Activated CD4-positive, CD25-positive, alpha-beta regulatory T cell treated with anti-CD3 and anti-CD28 coated beads, Interleukin-2, amount 50 U/mL, for 16 hours (primary cell): ENCODE results near the gene ADARB2.

Experiments used
- DNase-seq: peaks from one replicate; pipeline ENCODE4 v3.0.0-alpha.2; 2020; ENCODE audit warnings: low read depth, low spot score

ADARB2 gene

DNA sequence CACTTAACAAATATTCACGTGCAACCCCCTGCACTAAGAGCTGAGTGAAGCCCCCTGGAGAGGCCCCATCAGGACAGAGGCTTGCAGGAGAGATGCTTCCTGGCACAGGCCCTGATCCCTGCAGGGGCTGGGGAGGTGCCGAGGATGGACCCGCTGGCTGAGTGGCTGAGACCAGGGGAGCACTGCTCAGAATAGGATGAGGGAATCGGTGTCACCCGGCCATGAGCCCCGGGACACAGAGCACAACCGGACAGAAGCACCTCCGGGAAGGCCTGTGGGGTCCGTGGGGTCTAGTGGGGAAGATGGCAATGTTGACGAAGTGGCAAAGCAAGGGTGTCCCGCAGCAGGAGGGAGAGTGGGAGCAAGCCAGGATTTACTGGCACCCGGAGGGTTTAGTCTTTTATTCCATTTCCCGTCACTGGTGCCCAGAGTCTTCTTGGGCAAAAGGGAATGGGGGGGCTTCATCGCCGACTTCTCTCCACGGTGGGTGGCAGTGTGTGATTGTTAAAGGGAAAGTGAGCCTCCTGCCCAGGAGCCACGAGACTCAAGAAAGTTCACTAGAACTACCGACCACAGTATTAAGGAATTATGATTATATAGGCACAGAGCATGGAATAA is 140.7 kb downstream of the ADARB2 start:
- no peak for DNase-seq

DNA sequence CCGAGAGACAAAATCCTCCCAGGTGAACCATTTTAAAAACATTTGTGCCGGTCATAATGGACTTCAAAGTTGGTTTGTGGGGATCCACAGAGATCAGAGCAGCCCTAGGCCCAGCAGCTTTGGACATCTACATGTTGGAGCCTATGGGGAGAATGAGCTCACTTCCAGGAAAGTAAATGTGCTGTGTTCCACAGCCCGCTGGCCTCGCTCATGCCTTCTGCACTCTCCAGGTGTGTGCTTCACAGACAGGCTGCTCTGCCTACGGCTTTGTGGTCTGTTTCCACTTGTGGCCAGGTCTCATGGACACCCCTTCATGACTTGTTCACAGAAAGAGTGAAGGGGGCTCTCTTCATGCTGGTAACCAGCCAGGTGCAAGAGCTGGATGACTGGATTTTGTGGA is 141.6 kb downstream of the ADARB2 start:
- no peak for DNase-seq

GRCh38 chr10:1595242-1595600 is 142.1 kb downstream of the ADARB2 start:
- DNase-seq: no peak

GRCh38 chr10:1594372-1595241 is 142.7 kb downstream of the ADARB2 start:
- DNase-seq: no peak

DNA sequence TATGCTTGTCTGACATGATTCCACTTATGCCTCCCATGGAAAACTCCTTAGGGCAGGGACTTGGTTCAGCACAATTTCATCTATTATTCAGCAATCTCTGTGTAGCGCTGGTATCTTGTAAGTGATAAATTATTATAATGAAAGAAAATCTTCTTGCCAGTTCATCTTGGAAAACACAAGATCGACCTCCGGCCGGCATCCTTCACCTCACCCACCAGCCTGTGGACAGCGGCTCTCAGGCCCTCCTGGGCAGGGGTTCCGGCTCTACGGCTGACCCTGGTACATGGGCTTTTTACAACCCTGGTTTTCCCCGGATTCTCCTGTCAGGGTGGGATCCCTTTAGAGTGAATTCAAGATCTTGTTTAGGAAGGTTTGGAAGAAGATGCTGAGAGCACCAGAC is 145.6 kb downstream of the ADARB2 start:
- no peak for DNase-seq

DNA sequence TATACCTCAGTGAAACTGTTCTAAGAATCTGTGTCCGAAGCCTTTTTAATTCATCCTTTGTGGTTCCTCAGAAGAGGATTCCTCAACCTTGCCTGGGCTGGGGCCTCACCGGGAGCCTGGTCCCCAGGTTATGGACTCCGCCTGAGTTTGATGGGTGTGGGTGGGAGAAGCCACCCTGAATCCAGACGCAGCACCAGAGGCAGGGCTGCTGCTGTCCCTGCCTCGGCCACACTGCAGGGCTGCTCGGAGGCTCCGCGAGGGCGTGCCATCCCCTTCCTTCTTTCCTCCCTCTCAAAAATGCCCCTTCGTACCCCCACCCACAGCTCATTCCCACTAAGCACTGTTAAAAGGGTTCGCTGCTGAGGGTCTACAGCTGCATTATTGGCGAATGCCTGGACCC is 146.3 kb downstream of the ADARB2 start:
- DNase-seq: no peak

GRCh38 chr10:1589257-1589656 is 148.1 kb downstream of the ADARB2 start:
- no peak for DNase-seq

- DNase-seq: no peak
These were observed 154.6 kb downstream of the ADARB2 start for GRCh38 chr10:1582739-1583138.

DNA sequence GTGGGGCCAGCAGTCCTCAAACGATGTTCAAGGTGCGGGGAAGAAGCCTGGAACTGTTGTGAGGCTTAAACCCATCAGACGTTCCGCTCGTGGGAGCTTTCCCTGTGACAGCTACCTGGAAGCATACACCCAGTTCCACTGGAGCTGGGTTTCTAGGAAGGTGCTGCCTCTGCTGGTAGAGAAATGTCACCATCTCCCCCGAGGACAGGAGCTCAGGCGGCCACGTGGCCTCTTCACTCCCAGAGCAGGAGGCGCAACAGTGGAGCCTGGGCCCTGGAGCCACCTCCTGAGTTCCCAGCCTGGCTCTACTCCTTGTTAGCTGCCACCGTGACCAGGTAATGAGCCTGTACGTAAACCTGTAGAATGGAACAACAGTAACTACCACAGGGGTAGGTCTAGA is 156.1 kb downstream of the ADARB2 start:
- no peak for DNase-seq

DNA sequence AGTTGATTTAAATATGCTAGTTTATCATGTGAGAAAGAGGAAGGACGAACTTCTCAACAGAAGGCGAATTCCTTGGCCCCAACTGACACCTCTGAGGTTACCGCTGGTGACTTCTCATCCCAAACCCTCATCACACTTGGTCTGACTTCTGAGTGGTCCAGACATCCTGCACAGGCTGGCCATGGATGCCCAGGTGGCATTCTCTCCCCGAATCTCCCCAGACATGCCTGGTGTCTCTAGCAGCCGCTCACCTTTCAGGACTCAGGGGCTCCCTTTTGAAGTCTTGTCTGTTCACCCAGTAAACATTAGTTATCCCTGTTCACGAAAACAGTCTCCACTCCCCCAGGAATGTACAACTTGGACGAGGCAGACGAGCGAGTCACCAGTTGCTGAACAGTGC is 157.7 kb downstream of the ADARB2 start:
- DNase-seq: no peak

DNA sequence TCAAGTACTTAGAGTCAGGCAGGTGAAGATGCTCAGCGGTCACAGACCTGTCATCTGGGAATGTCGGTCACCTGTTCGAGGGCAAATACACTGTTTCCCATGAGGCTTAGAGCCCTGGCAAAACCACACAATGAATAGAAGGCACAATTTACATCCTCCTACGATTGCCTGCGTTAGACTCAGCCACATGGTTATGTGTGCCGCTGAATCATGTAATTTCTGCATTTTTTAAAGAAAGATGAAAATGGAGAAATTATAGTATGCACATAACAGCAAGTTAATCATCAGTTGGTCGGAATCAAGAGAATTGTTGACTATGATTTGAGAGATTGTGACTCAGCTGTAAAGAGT is 158.2 kb downstream of the ADARB2 start:
- DNase-seq: no peak

DNA sequence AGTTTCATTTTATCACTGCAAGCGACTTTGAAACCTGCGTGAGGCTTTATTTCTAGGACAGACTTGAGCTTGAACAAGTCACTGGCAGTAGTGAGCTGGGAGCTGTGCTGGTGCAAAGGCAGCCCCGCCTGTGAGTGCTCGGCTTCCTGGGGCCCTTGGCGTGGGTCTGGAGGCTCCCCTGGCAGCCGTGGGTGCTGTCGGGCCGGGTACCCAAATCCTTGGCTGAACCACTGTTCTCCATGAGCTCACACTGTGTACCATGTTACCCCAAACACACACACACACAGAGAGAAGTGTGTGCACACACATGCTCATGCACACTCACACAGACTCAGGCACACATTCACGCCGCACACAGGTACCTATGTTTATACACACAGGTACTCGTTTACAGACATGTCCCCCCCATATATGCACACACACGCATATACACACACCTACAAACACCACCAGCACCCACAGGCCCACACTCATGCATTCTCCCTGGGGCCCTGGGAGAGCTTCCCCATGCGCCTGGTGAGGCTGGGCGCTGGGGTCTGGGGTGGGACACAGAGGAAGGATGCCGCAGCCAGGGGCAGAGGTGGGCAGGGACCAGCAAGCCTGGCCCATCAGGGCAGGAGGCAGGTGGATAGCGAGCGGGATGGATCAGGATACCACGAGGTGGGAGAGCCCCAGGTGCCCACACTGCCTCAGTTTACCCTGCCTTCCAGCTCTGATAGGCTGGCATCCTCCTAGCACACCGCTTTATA is 158.8 kb downstream of the ADARB2 start:
- DNase-seq: no peak

GRCh38 chr10:1577945-1578344 is 159.4 kb downstream of the ADARB2 start:
- no peak for DNase-seq

- DNase-seq: no peak
These were observed 160.0 kb downstream of the ADARB2 start for GRCh38 chr10:1577373-1577770.

DNA sequence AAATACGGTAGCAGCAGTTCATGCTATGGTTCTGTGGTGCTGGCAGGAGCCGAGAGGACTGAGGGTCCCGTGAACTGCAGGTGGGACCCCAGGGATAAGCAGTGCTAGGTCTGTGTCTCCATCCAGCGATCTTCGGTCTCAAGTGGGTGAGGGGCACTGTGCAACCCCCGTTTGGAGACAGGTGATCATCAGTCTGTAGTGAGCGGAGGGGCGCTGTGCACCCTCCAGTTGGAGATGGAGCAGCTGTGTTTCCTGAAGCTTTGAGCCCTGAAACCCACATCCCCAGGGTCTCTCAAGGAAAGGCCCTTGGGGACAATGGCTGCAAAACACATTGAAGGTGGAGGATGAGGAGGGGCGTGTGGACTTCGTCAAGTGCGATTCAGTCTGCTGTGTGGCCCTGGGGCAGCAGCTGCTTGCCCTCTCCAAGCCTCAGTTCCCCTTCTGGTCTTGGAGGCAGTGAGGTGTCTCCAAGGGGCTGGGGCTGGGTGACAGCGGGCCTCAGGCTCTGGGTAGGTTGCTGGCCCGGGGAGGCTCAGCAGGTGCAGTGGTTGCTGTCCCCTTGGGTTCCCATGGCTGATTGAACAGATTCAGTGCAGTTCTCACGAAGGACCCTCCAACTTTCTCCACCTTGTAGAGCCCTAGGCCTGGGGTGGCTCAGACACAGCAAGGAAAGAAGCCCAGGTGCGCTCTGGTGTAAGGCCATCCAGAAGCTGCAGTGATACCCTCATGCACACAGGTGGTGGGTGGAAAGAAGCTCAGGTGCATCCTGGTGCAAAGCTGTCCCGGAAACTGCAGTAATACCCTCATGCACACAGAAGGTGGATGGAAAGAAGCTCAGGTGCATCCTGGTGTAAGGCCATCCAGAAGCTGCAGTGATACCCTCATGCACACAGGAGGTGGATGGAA is 160.6 kb downstream of the ADARB2 start:
- no peak for DNase-seq

- DNase-seq: no peak
These were observed 161.7 kb downstream of the ADARB2 start for GRCh38 chr10:1575481-1576244.

GRCh38 chr10:1574719-1575118 is 162.6 kb downstream of the ADARB2 start:
- DNase-seq: no peak

DNA sequence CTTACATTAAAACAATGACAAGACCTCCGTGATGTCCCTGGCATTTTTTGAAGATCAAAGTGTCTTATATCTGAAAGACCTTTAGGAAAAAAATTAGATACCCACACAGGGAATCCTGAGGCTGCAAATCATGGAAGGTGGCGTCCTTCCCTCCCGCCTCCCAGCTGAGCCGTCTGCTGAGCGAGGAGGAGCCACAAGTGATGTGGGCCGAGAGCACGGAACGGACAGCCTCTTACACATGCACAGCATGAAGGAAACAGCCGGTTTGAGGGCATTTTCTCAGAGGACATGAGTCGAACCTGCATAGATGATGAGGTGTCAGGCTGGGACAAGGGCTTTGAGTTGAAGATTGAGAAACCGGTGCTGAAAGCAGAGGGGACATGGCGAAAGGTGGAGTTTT is 163.3 kb downstream of the ADARB2 start:
- DNase-seq: no peak

DNA sequence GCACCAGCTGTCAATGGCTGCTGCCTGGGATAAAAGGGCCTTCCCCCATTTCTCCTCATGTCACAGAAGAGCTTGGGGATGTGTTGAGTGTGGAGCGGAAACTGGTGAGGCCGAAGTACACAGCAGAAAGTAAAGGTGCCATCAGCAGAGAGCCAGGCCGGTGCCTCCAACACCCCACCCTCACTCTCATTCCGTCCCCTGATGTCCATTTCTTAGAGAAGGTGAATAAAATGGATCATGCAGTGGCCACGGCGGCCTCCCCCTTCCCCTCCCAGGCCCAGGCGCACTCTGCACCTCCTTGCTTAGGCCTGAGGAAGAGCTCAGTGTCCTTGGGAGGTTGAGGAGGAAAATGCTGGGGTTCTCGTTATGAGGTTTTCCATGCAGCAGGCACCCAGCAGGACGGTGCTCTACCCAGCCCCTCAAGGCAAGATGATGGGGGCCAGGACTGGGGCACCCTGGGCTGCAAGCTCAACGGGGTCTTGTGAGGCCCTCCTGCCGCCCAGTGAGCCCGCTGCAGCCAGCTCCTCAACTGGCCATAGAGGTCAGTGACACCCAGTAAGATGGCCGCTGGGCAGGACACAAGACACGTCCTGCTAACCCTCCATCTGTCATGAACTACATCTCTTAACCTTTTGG is 163.9 kb downstream of the ADARB2 start:
- DNase-seq: no peak

DNA sequence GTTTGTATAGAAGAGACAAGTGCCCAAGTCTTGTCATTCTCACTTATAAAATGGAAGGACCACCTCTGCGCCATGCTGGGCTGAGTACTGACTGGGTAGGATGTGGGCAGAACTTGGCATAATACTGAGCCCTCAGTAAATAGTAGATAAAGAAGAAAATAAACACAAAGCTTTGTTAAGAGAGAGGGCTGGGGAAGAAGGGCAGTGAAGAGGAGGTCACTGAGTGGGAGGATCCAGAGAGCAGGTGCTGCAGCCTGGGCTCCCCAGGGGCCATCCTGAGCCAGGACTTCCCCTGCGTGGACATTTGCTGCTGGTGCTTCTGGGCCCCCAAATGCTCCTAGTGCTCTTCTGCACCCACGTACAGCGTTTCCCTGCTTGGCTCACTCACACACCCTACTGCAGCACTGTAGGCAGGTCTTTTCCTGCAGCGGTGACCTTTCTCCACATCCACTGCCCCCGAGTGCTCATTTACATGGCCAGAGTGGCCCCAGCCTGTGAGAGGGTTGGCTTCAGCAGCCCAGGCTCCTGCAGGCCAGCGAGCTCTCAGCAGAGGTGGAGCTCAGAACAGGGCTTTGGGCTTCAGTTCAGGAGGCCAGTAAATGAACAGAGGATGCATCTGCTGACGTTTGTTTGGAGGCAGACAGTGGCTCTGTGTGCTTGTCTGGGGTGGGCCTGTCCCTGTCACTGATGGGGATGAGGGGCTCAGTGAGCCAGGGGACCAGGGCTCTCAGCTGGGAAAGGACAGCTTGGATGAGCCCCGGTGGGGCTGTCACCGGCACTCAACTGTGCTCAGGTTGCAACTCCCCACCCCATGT is 164.6 kb downstream of the ADARB2 start:
- DNase-seq: no peak
